Right cardiac atrium (tissue), 5 donors: ENCODE results near the gene RAD18. TPM values are rescaled to one million over a fixed set of nuclear protein-coding genes. Genes with fewer than 3 reads are reported as not detected.

ENCODE experiments used
- ATAC-seq, 2 donors: fragments of 200-7000 bp; cut with Tn5 transposase; one replicate each; pipeline versions ENCODE4 v1.8.0 to v1.9.1; 2020; ENCODE audit warnings: moderate library complexity in 2 of 2, mild to moderate bottlenecking in 1 of 2
- DNase-seq, 3 donors: peaks; one replicate each; pipeline ENCODE4 v3.0.0-alpha.2; 2020
- H3K27ac ChIP-seq: one replicate; pipeline ENCODE4 v1.5.1; 2013; ENCODE audit warnings: mild to moderate bottlenecking, low read length, control low read depth, moderate library complexity
- H3K27me3 ChIP-seq: one replicate; pipeline ENCODE4 v1.6.1; 2013; ENCODE audit not compliant: control insufficient read depth, insufficient read depth
- H3K4me1 ChIP-seq: one replicate; pipeline ENCODE4 v1.6.1; 2013; ENCODE audit warnings: low read length; ENCODE audit not compliant: control insufficient read depth, insufficient read depth
- H3K4me3 ChIP-seq: one replicate; pipeline ENCODE4 v1.5.1; 2013; ENCODE audit warnings: low read length, control low read depth
- H3K9me3 ChIP-seq: one replicate; pipeline ENCODE4 v1.6.1; 2013; ENCODE audit warnings: low read length; ENCODE audit not compliant: control insufficient read depth
- WGBS: extraction: QIAGEN DNeasy Blood & Tissue Kit; methylation state at CpG from one replicate; pipeline ENCODE4 v1.1.7; 2013; 5-methylcytosine and 5-hydroxymethylcytosine counted together
- intact Hi-C, 4 donors: fragments of 100-400 bp; cut with DNase I; formaldehyde crosslinking; loops; one replicate each; pipeline versions ENCODE4 v1.11.0 to v1.14.0; 2022 to 2023
- polyA plus RNA-seq: library from polyadenylated mRNA; stranded (reverse); fragments of 200-250 nt; gene quantifications from one replicate; pipeline ENCODE4 v1.2.3, GENCODE V29; 2013
- total RNA-seq, 4 donors: library from RNA; stranded (reverse); fragmentation: NEBNext Ultra II Directional; extraction: Animal tissue kit (Norgen Biotek cat#: 25700); gene quantifications; one replicate each; pipeline ENCODE4 v1.2.1, GENCODE V29; 2021
- donor health status: healthy with polysubstance abuse.
- donor health status: DM: no; HTN: yes; CAD: no.
- donor health status: DM: no; HTN: no; CAD: no.
- donor health status: DM: no; HTN: yes; CAD: no; lungs with severe emphysema.
- donor health status: DM: yes; HTN: yes; CAD: no.

Gene RAD18
- total and polyA plus RNA-seq, 5 donors = 1.0 to 9.3 (median 3.6) TPM

- Histone ChIP-seq H3K4me1 (no peaks in the 10 kb centered on the region), H3K27ac (no peak overlapping the region), H3K27me3 (no peaks in the 10 kb centered on the region), H3K4me3 (no peak overlapping the region), H3K9me3 (no peaks in the 10 kb centered on the region)
- DNase-seq (no peak), ATAC-seq (no peak)
- WGBS = 96% methylated on average over 5 of the region's 5 CpGs
- intact Hi-C loops = no loop called here
Observed at GRCh38 chr3:8879347-8879944, 83.8 kb downstream of the RAD18 start.

GRCh38 chr3:8875836-8876235, 87.4 kb downstream of the RAD18 start:
- H3K9me3 ChIP-seq = no peaks in the 10 kb centered on the region
- H3K4me3 ChIP-seq = no peak overlapping the region
- no peaks in the 10 kb centered on the region for H3K27me3 ChIP-seq
- no peak overlapping the region for H3K27ac ChIP-seq
- DNase-seq = no peak
- intact Hi-C loops = no loop called here
- ATAC-seq = no peak
- H3K4me1 ChIP-seq = no peaks in the 10 kb centered on the region

- no peaks in the 10 kb centered on the region for H3K9me3 ChIP-seq
- intact Hi-C loops = no loop called here
- H3K4me3 ChIP-seq = no peak overlapping the region
- ATAC-seq (no peak), DNase-seq (no peak)
- no peaks in the 10 kb centered on the region for H3K4me1 ChIP-seq
- H3K27me3 ChIP-seq = no peaks in the 10 kb centered on the region
- WGBS = 94% methylated on average over 5 of the region's 5 CpGs
- no peak overlapping the region for H3K27ac ChIP-seq
Observed at GRCh38 chr3:8873740-8874139, 89.5 kb downstream of the RAD18 start.

GRCh38 chr3:8872261-8872660, 91.0 kb downstream of the RAD18 start:
- ATAC-seq = no peak
- Histone ChIP-seq H3K4me3 (no peak overlapping the region), H3K27me3 (no peaks in the 10 kb centered on the region), H3K27ac (no peak overlapping the region), H3K4me1 (no peaks in the 10 kb centered on the region), H3K9me3 (no peaks in the 10 kb centered on the region)
- intact Hi-C loops = no loop called here
- no peak for DNase-seq
- WGBS = 67% methylated on average over 1 of the region's 1 CpG

- no peaks in the 10 kb centered on the region for H3K9me3 ChIP-seq
- H3K27me3 ChIP-seq = no peaks in the 10 kb centered on the region
- no peak overlapping the region for H3K27ac ChIP-seq
- intact Hi-C loops = no loop called here
- WGBS = 93% methylated on average over 3 of the region's 3 CpGs
- no peaks in the 10 kb centered on the region for H3K4me1 ChIP-seq
- ATAC-seq (no peak), DNase-seq (no peak)
- H3K4me3 ChIP-seq = no peak overlapping the region
Observed at GRCh38 chr3:8871306-8871705, 92.0 kb downstream of the RAD18 start.

GRCh38 chr3:8870134-8870533, 93.1 kb downstream of the RAD18 start:
- H3K4me3 ChIP-seq = no peak overlapping the region
- H3K27ac ChIP-seq = no peak overlapping the region
- H3K9me3 ChIP-seq = no peaks in the 10 kb centered on the region
- ATAC-seq (no peak), DNase-seq (no peak)
- intact Hi-C loops = no loop called here
- H3K4me1 ChIP-seq = no peaks in the 10 kb centered on the region
- no peaks in the 10 kb centered on the region for H3K27me3 ChIP-seq
- WGBS = 86% methylated on average over 7 of the region's 7 CpGs

GRCh38 chr3:8869613-8870012, 93.7 kb downstream of the RAD18 start:
- 85% methylated on average over 2 of the region's 2 CpGs for WGBS
- ATAC-seq (no peak), DNase-seq (no peak)
- no peaks in the 10 kb centered on the region for H3K4me1 ChIP-seq
- no peaks in the 10 kb centered on the region for H3K27me3 ChIP-seq
- H3K9me3 ChIP-seq = no peaks in the 10 kb centered on the region
- H3K27ac ChIP-seq = no peak overlapping the region
- no peak overlapping the region for H3K4me3 ChIP-seq
- intact Hi-C loops = no loop called here

GRCh38 chr3:8868996-8869395, 94.3 kb downstream of the RAD18 start:
- H3K9me3 ChIP-seq = no peaks in the 10 kb centered on the region
- intact Hi-C loops = no loop called here

GRCh38 chr3:8867646-8868045, 95.6 kb downstream of the RAD18 start:
- H3K27me3 ChIP-seq = no peaks in the 10 kb centered on the region
- H3K4me1 ChIP-seq = no peaks in the 10 kb centered on the region
- 72% methylated on average over 3 of the region's 3 CpGs for WGBS
- no peaks in the 10 kb centered on the region for H3K9me3 ChIP-seq
- no peak overlapping the region for H3K4me3 ChIP-seq
- intact Hi-C loops = no loop called here
- no peak for DNase-seq
- no peak overlapping the region for H3K27ac ChIP-seq
- ATAC-seq = no peak

More at GRCh38 chr3:8868996-8869395, 94.3 kb downstream of the RAD18 start:
- WGBS = 79% methylated on average over 3 of the region's 3 CpGs
- Histone ChIP-seq H3K4me3 (no peak overlapping the region), H3K4me1 (no peaks in the 10 kb centered on the region), H3K27me3 (no peaks in the 10 kb centered on the region), H3K27ac (no peak overlapping the region)
- no peak for ATAC-seq
- DNase-seq = no peak

- no peaks in the 10 kb centered on the region for H3K4me1 ChIP-seq
- no peak overlapping the region for H3K27ac ChIP-seq
- H3K4me3 ChIP-seq = no peak overlapping the region
- H3K27me3 ChIP-seq = no peaks in the 10 kb centered on the region
- intact Hi-C loops = no loop called here
- no peaks in the 10 kb centered on the region for H3K9me3 ChIP-seq
- no peak for ATAC-seq
- DNase-seq = no peak
- WGBS = 94% methylated on average over 4 of the region's 4 CpGs
Observed at GRCh38 chr3:8865697-8866096, 97.6 kb downstream of the RAD18 start.

- no peak overlapping the region for H3K27ac ChIP-seq
- H3K4me1 ChIP-seq = no peaks in the 10 kb centered on the region
- no peak for ATAC-seq
- no peaks in the 10 kb centered on the region for H3K9me3 ChIP-seq
- no peak for DNase-seq
- intact Hi-C loops = no loop called here
- H3K27me3 ChIP-seq = no peaks in the 10 kb centered on the region
- no peak overlapping the region for H3K4me3 ChIP-seq
- 80% methylated on average over 16 of the region's 16 CpGs for WGBS
Observed at GRCh38 chr3:8864402-8865350, 98.6 kb downstream of the RAD18 start.
